Middle frontal gyrus (tissue), 1 donor: ENCODE measurements around the gene UNC5C.

Source experiments
- DNase-seq: peaks from one replicate; pipeline ENCODE4 v3.0.0-alpha.2; 2015; ENCODE audit warnings: low spot score; ENCODE audit errors: extremely low spot score

The UNC5C gene

GRCh38 chr4:95546866-95547714, 1.7 kb downstream of the UNC5C start:
- DNase-seq: no peak

- DNase-seq: no peak
These were observed 2.6 kb downstream of the UNC5C start for GRCh38 chr4:95546221-95546620.

DNA sequence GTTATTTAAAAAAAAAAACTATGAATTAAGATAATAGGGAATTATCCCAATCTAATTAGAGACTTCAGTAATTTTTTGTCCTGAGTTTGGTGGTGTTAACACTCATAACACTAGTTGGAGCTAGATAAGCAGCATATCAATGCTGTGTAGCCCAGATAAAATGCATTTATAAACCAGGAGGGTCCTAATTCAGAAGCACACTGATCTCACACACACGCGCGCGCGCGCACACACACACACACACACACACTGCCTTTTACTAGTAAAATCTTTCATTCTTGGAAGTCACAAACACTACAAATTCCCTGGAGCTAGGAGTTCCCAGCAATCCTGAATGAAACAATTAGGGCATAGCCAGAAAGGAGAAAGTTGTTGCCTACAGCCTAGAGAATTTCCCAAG, 3.2 kb downstream of the UNC5C start:
- DNase-seq: no peak

DNA sequence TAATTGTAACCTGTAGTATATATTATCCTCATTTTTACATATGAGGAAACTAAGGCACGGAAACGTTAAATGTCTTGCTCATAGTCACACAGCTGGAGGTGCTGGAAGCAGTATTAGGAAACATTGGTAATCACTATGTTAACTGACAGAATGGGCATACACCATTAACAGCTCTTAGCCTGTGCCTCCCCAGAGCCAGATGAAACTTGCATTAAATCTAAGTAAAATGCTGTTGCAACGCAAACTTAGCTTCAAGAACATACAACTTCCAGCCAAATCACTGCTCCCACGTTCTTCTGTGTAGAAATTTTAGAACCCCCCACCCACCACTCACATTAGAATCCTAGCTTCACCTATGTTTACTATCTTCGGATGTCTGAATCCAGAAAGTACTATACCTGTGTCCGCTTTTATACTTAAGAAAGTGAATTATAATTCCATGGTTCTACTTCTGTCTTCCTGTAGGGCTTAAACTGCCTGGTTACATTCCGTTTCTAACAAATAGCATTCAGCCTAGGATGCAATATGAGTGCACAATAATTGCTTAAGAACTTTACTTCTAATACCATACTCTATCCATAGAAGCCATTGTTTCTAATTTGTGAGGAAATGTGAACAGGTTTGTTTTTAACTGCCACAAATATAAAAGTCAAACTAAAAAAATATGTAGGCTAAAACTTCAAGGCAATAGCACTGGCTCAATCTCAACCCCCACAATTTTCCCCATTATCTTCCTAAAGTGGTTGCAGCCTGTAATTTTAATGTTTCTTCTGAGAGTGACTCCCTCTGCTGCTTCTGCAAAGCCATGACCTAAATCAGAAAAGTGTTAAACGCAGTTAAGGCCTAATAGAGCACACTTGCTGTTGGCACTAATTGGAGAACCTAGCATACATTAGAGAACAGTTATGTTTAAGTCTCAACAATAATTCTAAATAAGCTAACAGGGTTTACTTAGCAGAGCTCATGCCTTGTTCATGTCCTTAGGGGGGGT, 4.4 kb downstream of the UNC5C start:
- no peak for DNase-seq

GRCh38 chr4:95541889-95542607, 6.7 kb downstream of the UNC5C start:
- no peak for DNase-seq

DNA sequence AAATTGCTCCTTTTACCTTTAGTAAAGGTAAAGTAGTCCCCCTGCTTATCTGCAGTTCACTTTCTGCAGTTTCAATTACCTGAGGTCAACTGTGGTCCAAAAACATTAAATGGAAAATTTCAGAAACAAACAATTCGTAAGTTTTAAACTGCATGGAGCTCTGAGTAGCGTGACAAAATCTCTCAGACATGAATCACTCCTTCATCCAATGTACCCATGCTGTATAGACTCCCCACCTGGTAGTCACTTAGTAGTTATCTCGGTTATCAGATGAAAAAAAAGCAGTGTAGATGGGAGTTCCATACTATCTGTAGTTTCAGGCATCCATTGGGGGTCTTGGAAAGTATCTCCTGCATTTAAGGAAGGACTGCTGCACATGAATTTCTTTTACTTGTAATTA, 7.7 kb downstream of the UNC5C start:
- no peak for DNase-seq

GRCh38 chr4:95540227-95540626, 8.5 kb downstream of the UNC5C start:
- no peak for DNase-seq

DNA sequence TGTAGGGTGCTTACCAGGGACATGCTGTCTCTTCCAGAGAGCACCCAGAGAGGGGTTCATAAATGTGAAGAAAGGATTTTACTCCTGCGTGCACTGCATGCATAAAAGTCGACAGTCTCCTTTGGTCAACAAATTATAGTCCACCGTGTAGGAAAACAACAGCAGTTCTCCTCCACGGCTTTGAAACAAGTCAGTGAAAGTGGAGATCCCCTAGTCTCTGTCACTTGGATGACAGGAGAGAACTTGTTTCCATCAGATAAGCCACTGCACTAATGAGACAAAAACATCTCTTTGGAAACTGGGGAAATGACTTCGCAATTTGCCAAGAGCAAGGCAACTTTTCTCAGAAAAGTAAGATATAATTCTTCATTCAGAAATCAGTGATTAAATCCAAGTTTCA, 9.7 kb downstream of the UNC5C start:
- DNase-seq: no peak

DNA sequence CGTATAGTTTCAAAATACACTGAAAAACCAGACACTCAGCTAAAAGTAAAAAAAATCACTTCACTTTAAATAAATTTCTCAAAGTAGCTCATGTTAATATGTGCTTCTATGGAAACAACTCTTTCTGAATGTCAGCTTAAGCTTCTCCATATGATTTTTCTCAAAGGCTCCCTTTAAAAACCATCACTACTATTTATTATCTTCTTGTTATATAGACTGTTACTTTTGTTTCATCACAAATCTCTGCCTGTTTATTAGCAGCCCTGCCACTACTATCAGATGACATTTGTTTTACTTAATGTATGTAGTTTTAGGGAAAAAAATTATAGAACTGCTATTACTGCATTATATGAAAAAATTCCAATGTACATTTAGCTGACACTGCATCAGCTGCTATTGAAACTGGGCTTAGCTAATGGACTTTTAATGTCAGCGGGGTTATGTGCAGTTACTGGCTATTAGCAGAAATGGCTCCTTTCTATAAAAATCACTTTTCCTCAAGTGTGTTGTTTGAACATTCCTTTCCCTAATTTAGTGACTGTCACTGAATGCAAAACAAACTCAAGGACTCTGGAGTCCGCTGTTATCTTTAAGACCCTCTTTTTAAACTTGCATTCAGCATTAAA, 10.8 kb downstream of the UNC5C start:
- no peak for DNase-seq

- no peak for DNase-seq
These were observed 11.6 kb downstream of the UNC5C start for GRCh38 chr4:95537191-95537590.

GRCh38 chr4:95536650-95537049, 12.1 kb downstream of the UNC5C start:
- DNase-seq: no peak

DNA sequence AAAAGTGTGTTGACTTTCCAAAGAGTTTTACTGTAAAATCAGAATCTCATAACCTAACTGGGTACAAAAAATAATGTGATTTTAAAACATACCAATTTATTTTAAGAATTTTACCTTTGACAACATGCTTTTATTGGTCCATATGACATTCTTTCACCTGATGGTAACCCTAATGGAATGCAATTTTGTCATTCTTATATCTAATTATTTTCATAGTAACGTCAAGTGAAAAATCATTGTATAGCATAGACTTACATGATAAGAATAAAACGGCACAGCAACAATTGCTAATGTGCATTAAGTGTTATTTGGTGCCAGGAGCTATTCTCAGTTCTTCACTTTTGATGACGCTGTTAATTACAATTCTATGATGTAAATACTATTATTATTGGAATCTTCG, 13.6 kb downstream of the UNC5C start:
- no peak for DNase-seq

DNA sequence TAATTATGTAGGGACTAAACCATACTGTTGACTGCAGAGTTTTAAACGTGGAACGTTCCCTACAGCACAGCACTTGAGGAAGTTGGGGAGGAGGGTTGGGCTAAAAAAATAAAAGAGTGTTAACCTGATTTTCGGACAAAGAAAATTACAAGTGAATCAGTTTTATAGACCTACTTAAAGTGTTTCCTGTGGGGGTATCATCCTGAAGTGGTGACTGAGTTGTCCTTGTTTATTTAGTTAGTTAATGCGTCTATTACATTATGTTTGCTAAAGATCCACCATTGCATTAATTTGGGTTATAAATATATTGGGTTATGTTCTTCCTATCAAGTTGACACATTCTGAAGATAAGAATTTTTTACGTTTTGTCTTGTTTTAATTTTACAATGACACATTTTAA, 14.7 kb downstream of the UNC5C start:
- DNase-seq: no peak

DNA sequence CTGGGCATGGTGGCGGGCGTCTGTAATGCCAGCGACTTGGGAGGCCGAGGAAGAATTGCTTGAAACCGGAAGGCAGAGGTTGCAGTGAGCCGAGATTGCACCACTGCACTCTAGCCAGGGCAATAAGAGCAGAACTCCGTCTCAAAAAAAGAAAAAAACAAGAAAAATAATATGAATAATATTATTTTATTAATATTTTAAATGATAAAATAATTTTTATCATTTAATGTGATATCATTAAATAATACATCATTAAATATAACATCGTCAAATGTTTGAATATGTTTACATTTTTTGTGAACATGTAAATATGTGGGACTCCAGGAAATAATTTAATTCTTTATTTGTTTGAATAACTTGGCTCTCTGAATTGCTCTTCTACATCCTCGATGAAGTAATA, 15.5 kb downstream of the UNC5C start:
- no peak for DNase-seq

GRCh38 chr4:95532305-95532704, 16.5 kb downstream of the UNC5C start:
- no peak for DNase-seq

DNA sequence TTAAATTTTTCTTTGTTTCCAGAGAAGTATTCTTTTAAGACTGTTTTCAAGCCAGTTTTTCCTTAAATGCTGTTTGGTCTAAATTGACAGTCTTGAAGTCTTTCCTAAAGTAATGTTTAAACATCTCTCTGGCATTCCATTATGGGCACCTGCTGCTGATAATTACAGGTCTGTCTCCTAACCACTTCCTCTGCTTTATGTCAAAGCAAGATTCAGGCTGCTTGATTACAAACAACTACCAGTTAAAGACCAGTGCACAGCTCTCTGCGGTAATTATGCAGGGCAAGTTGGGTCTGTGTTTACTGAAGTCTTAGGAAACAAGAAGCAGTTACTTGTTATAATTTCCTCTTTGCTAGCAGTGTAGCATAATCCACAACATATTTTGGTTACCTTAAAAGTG, 17.6 kb downstream of the UNC5C start:
- no peak for DNase-seq

DNA sequence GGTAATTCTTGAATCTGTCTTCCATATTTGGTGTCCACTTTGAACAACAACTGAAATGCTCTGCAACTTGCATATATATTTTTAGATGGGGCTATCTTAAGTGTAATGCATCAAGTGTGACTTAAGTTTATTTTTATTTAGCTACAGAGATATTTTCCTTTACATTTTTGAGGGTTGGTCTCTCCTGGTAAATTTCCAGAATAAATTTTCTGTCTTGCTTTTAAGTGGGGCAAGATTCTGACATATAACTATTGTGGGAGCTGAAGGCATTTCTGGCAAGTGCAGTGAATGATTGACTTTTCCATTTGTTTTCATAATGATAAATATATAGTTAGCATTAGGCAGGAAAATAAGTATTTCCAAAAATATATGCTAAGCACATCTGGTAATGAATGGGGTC, 18.8 kb downstream of the UNC5C start:
- DNase-seq: no peak

- DNase-seq: no peak
These were observed 20.3 kb downstream of the UNC5C start for GRCh38 chr4:95528388-95528948.

GRCh38 chr4:95526075-95526474, 22.7 kb downstream of the UNC5C start:
- no peak for DNase-seq

DNA sequence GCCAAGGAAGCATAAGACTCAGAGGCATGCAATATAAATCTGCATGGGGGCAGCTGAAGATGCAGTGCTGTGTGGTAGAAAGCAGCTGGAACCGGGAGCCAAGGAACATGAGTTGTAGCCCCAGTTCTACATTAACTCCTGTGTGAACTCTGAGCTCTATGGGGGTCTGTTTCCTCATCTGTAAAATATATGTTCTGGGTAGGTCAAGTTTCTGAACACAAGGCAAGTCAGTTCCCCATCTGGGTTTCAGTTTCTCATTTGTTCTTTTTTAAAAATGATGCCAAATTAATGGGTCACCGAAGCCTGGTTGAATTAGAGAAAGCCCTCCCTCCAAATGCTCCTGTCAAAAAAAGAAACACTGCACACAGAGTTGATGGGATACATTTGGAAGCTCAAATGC, 24.0 kb downstream of the UNC5C start:
- no peak for DNase-seq

DNA sequence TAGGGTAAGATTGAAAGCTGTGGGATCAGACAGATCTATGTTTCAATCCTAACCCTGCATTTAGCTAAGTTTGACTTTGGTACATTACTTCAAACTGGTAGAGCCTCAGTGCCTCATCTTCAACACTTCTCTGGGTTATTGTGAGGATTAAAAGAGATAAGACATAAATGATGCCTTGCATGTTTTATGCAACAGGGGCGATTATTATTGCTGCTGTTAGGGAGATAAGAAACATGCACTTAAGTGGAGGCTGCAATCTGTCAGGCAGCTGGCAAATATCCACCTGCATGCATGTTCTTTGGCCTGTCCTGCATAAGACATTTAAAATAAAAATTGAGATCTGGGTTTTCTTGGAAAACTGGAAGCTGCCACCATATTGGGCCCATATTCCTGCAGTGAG, 24.6 kb downstream of the UNC5C start:
- DNase-seq: no peak
